Measurements from ENCODE around the gene ALOX15.
A peak's percentile ranks its signal among the peaks of the same experiment; 100 is the strongest.
"Not testable (repeated sequence)": the region's sequence is repeated elsewhere in the genome, so short reads cannot be mapped to it uniquely, and the experiment has no call there.

Gene ALOX15

DNA sequence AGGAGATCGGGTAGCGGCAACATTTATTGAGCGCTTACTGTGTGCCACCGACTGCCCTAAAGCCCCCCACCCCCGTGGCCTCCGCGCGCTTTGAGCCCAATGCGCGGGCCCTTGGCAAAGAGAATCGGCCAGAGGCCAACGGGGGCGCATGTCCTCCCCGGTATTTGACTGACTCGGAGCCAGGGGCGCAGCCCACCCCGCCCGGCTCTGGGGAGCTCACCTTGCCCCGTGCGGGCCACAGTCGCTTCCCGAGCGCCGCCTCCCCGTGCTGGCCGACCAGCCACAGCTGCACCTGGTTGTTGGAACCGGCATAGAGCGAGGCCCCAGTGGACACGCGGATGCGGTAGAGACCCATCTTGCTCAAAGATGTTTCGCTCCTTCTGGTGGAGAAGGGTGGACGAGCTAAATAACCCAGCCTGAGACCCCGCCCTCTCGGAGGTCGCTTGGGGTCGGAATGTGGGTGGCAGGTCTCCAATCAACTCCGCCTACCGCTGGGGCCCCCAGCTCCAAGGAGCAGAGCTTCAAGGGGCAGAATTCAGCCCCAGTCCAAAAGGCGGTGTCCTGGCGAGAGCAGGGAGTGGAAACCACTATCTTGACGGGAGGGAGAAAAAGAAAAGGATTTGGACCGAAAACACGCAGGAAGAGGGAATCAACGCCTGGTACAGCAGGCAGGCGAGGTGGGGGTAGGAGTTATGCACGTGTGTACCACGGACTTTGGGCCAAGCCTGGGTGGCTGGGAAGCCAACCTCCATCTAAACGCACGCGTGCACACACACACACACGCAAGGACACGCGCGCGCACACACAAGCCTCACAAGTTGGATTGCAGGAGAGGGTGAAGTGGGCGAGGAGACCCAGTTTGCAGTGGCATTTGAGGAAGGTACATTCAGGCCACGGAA is at the start of gene ALOX15:
ALOX15 (minus strand) TSS at position 382 of the 899 bp plus-strand sequence; CDS start at position 355, 27 bp downstream.
- no peak for DNase-seq (ENCODE audit: low read depth)

- DNase-seq (ENCODE audit: low read depth): no peak
Observed at GRCh38 chr17:4690745-4691144, 49.3 kb upstream of the ALOX15 start.

GRCh38 chr17:4689872-4690271 is 48.4 kb upstream of the ALOX15 start:
- DNase-seq (ENCODE audit: low read depth): not testable (repeated sequence)

DNA sequence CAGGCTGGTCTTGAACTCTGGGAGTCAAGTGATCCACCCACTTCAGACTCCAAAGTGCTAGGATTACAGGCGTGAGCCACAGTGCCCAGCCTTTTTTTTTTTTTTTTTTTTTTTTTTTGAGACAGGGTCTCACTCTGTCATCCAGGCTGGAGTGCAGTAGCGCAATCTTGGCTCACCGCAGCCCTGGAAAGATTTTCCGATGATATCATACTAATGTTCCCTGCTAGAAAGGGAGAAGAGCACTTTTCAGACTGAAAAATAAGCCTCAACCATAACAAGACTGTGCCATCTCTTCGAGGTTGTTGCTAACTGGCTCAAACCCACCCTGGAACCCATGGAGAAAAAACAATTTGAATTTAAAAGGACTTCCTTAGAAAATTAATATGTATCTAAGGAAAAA is 42.3 kb upstream of the ALOX15 start:
- not testable (repeated sequence) for DNase-seq (ENCODE audit: low read depth)

DNA sequence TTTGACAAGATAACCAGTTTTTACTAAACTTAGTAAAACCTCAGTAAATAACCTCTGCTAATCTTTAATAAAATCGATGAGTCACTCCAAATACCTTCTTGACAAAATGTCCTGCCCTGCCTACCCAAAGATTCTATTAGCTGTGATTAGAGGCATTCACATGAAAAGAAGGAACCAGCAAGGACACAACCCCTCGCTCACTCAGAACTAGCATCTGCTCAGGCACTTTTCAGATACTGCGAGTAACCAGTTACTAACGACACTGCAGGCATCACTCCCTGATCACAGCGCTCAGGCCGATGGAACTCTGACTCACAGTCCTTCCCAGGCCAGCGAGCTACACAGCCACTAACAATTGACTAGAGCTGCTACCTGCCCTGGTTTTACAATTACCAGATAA is 38.2 kb upstream of the ALOX15 start:
- no peak for DNase-seq (ENCODE audit: low read depth)

DNA sequence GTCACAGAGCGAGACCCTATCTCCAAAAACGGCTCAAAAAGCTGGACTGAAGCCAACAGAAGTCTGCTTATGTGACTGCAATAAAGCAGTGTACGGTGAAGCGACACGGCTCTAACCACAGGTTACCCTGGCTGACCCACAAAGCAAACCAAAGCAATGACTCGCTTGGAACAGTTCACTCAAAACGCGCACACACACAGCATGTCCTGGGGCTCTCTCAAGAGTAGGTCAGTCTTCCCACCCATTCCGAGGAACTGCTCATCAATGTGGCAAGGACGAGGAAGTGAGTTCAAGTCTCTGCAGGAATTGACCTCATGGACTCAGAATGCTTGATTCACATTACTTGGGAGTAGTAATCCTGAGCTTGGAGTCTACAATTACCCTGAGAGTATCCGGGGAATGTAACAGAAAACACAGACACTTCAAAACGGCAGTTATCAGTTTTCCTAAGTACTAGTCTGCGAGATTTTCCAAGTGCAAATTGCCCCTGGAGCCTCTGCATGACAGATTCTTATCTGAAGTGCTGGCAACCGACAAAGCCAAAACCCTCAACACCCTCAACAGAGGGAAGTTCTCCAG is 37.1 kb upstream of the ALOX15 start:
- DNase-seq (ENCODE audit: low read depth): peak; percentile 76

DNA sequence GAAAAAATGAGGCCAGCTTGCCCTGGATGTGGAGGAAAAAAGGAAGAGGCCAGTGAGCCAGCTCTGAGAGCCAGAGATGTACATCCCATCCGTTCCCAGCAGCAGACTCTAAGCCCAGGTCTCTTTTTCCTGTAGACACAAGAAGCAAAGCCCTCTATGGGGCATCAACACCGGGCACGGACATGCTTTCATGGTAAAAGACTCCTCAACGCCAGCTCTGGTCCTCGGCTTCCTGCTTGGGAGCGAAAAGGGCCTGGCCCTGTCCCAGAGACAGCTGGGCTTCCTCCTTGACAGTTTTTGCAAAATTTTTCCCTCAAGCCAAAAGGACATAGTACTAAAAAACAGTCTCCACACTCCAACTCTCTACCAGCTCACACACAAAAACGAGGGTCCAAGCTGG is 35.3 kb upstream of the ALOX15 start:
- DNase-seq (ENCODE audit: low read depth): no peak

GRCh38 chr17:4675791-4676190 is 34.3 kb upstream of the ALOX15 start:
- no peak for DNase-seq (ENCODE audit: low read depth)

GRCh38 chr17:4674685-4674998 is 33.2 kb upstream of the ALOX15 start:
- no peak for DNase-seq (ENCODE audit: low read depth)

DNA sequence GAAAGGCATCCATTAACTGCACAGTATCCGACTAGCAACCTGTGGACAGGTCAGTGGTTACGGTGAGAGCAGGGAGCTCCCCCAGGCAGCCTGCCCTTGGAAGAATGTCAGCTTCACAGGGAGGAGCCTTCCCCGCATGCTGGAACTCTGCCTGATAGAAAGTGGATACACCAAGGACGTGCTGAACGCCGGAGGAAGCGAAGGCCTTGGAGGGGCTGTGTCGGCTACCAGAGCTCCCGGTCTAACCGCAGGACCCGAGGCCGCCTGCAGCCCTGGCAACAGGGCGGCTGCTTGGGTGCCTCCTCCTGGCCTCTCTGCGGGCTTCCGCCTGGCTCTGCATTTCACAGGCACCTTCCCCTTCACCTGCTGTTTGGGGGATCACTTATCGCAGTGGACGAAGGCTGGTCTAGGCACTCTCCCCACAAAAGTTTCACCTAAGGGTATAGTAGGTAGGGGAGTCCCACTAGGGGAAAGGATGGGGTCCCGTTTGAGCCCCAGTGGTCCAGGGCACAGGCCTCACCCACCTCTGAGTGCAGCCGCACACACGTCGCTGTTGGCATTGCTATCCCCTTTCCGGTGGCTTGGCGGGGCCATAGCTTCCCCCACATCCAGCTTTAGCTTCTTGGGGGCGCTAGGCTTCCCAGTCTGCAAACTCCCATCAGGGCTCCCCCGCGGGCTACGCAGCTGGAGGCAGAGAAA is 32.7 kb upstream of the ALOX15 start:
- no peak for DNase-seq (ENCODE audit: low read depth)

DNA sequence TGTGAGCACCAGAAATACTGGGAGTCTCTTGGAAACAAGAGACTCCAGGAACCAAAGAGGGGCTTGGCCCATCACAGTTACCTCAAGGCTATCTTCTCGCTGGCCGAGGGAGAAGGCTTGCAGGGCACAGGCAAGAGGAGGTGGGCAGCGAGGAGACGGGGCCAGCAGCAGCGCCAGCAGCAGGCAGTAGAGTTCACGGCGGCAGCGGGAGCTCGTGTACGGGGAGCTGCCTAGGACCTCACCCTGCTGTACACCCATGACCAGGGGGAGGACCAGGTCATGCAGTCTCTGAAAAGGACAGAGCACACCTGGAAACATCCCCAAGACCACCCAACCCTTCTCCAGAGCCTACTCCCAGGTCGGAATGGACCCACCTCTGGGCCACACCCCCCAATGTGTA is 31.7 kb upstream of the ALOX15 start:
- DNase-seq (ENCODE audit: low read depth): no peak

GRCh38 chr17:4672751-4673150 is 31.3 kb upstream of the ALOX15 start:
- DNase-seq (ENCODE audit: low read depth): no peak

DNA sequence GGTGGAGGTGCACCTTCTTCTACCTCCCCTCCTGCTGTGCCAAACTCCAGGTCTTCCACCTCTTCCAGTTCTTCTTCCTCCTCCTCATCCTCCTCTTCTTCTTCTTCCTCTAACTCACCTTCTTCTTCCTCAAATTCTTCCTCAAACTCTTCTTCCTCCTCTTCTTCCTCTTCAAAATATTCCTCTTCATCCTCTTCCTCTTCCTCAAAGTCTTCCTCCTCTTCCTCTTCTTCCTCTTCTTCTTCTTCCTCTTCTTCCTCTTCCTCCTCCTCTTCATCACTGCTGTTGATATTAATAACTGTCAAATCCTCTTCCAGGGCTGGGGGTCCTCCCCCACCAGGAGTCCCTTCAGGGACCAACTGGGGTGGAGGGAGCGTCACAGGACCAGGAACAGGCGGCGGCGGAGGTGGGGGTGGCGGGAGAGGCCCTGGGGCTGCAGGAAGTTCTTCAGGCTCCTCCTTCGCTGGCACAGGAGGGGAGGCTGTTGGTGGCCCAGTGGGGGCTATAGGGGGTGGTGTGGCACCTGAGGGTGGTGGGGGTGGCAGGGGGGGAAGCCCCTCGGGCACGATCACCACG is 30.7 kb upstream of the ALOX15 start:
- DNase-seq (ENCODE audit: low read depth): no peak

GRCh38 chr17:4667166-4667565 is 25.7 kb upstream of the ALOX15 start:
- DNase-seq (ENCODE audit: low read depth): no peak

- no peak for DNase-seq (ENCODE audit: low read depth)
Observed at GRCh38 chr17:4666296-4666695, 24.8 kb upstream of the ALOX15 start.

DNA sequence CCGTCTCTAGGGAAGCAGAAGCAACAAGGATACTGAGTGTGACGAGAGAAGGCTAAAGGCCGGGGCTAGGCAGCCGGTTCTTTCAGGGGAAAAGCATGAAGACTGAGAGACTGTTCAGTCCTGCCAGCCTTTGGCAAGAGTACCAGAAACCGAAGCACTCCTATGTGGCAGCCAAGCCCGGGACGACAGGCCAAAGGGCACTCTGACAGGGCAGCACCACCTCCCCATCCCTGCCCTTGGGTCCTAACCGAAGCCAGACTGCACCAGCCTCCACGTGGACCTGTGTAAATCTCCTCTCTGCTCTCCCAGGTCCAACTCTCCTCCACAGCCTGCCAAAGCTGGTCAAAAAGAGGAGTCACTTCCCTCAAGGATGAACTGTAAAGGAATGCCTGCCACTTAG is 23.5 kb upstream of the ALOX15 start:
- no peak for DNase-seq (ENCODE audit: low read depth)

- no peak for DNase-seq (ENCODE audit: low read depth)
Observed at GRCh38 chr17:4664230-4664629, 22.8 kb upstream of the ALOX15 start.

GRCh38 chr17:4663711-4664110 is 22.2 kb upstream of the ALOX15 start:
- DNase-seq (ENCODE audit: low read depth): no peak

DNA sequence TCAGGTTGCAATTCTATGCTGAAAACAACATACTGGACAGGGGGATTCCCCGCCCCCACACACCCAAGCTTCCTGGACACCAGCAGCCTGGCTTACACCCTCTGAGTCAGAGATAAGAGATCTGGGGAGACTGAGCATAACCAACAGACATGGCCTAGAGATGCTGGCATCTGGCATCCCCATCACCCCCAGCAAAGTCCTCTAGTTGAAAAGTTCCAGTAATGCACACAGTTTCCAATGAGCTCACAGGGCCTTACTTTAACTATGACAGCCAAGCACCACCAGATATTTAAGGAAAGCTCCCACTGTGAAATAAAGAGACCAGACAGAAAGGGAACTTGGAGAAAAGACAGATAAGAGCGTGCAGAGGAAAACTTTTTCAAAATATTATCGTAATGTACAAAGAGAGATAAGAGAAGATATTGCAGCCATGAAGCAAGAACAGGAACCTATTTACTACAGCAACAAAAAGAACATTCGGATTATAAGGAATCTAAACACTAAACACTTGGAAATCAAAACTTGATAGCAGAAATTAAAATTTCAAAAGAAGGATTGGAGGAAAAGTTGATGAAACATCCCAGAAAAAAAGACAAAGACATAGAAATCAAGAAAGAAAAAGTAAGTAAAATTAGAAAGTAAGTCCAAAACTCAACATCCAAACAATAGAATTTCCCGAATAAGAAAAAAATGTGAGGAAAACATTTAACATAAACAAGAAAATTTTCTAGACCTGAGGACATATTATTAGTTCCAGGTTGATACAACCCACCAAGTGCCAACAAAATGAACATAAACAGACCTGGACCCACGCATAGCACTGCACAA is 17.2 kb upstream of the ALOX15 start:
- no peak for DNase-seq (ENCODE audit: low read depth)

- no peak for DNase-seq (ENCODE audit: low read depth)
Observed at GRCh38 chr17:4657678-4658077, 16.2 kb upstream of the ALOX15 start.

GRCh38 chr17:4655933-4656332 is 14.5 kb upstream of the ALOX15 start:
- not testable (repeated sequence) for DNase-seq (ENCODE audit: low read depth)

GRCh38 chr17:4652997-4653396 is 11.5 kb upstream of the ALOX15 start:
- DNase-seq (ENCODE audit: low read depth): no peak
